ENCODE data around the gene MEP1A. TPM values are rescaled to one million over a fixed set of nuclear protein-coding genes. Genes with fewer than 3 reads are reported as not detected.
"Not testable (repeated sequence)": the region's sequence is repeated elsewhere in the genome, so short reads cannot be mapped to it uniquely, and the experiment has no call there.

MEP1A gene
- total and polyA plus RNA-seq, 4 donors: 0.06 to 0.11 (median 0.08) TPM

DNA sequence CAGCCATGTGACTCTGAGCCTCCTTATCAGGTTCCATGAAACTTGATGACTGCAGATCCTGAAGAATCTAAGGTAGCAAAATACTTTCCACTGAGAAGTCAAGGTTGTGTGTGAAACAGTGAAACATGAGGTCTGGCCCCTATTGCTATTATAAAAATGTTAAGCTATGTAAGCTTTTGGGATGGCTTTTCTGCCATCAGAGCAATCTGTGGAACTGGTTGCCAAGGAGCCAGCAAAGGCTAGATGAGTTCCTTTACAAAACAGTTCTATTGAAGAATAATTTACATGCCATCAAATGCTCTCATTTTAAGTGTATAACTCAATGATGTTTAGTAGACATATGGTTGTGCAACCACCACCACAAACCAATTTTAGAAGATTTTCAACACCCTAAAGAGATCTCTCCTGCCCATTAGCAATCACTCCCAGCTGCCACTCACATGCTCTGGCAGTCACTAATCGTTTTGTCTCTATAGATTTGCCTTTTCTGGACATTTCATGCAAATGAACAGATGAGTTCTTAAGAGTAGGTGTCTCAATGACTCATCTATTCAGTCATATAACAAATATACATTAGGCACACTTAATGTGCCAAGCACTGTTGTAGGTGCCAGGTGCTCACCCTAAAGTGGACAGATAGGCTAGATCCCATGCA is 19.9 kb upstream of the MEP1A start:
- Histone ChIP-seq H3K9ac (ENCODE audit: insufficient read depth in 1 of 2, low read length in 2 of 2) (no peak overlapping the region), H3K4me1 (ENCODE audit: control insufficient read depth in 5 of 5, insufficient read depth in 5 of 5, low read length in 5 of 5) (peaks cover 0 to 3% (median 0%) of the 10 kb centered on the region in 5 donors), H3K4me3 (no peak overlapping the region), H3K36me3 (ENCODE audit: control insufficient read depth in 4 of 4, insufficient read depth in 4 of 4, low read length in 4 of 4) (no peaks in the 10 kb centered on the region), H3K27me3 (ENCODE audit: control insufficient read depth in 3 of 3, insufficient read depth in 3 of 3, low read length in 2 of 3) (peaks cover 0 to 5% (median 0%) of the 10 kb centered on the region in 3 donors), H3K9me3 (ENCODE audit: control insufficient read depth in 4 of 4, insufficient read depth in 3 of 4, low read length in 3 of 4) (no peaks in the 10 kb centered on the region), H3K27ac (ENCODE audit: low read depth in 1 of 2, low read length in 1 of 2) (peak overlapping the region in 1 of 2 donors; percentile 45)
- no peak for ATAC-seq (ENCODE audit: insufficient read depth, low FRiP score)
- WGBS, 2 donors: 29 to 48% methylated on average over 1 of the region's 1 CpG
- TF ChIP-seq, protein P1, sequence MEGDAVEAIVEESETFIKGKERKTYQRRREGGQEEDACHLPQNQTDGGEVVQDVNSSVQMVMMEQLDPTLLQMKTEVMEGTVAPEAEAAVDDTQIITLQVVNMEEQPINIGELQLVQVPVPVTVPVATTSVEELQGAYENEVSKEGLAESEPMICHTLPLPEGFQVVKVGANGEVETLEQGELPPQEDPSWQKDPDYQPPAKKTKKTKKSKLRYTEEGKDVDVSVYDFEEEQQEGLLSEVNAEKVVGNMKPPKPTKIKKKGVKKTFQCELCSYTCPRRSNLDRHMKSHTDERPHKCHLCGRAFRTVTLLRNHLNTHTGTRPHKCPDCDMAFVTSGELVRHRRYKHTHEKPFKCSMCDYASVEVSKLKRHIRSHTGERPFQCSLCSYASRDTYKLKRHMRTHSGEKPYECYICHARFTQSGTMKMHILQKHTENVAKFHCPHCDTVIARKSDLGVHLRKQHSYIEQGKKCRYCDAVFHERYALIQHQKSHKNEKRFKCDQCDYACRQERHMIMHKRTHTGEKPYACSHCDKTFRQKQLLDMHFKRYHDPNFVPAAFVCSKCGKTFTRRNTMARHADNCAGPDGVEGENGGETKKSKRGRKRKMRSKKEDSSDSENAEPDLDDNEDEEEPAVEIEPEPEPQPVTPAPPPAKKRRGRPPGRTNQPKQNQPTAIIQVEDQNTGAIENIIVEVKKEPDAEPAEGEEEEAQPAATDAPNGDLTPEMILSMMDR (IDR thresholded peaks at IDR 0.05; ENCODE audit: control extremely low read depth, extremely low read depth): no peak
- no peak for DNase-seq

GRCh38 chr6:46774736-46775135 is 18.5 kb upstream of the MEP1A start:
- ATAC-seq (ENCODE audit: insufficient read depth, low FRiP score); DNase-seq: not testable (repeated sequence)

DNA sequence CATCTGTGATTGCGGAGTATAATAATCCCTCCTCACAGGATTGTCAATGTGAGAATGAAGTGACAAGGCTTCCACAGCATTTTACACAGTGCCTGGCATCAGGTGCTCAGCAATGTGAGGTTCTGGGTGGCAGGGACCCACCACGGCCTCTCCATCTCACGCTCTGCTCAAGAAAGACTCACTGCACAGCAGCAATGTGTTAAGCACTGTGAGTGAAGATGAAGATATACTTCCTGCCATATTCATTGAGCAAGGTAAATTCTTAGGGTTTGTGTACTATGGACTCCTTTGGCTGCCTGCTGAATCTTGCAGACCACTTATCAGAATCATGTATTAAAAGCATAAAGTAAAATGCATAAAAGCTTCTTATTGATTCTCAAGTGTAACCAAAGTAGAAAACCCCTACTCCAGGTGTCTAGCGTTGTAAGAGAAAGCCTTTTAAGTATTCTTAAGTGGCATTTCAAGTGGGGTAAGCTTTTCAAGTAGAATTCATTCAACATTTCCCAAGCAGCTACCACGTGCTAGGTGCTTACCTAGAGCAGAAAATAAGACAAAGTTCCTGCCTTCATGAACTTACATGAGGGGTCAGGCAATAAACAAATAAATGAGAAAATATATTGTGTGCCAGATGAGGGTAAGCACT is 17.0 kb upstream of the MEP1A start:
- 71 to 87% methylated on average over 5 of the region's 5 CpGs for WGBS, 2 donors
- ATAC-seq (ENCODE audit: insufficient read depth, low FRiP score): peak; percentile 25

More at GRCh38 chr6:46774736-46775135, 18.5 kb upstream of the MEP1A start:
- not testable (repeated sequence) for H3K4me3 ChIP-seq; H3K27ac ChIP-seq (ENCODE audit: low read depth in 1 of 2, low read length in 1 of 2); H3K9ac ChIP-seq (ENCODE audit: insufficient read depth in 1 of 2, low read length in 2 of 2); H3K36me3 ChIP-seq (ENCODE audit: control insufficient read depth in 4 of 4, insufficient read depth in 4 of 4, low read length in 4 of 4); H3K9me3 ChIP-seq (ENCODE audit: control insufficient read depth in 4 of 4, insufficient read depth in 3 of 4, low read length in 3 of 4); H3K27me3 ChIP-seq (ENCODE audit: control insufficient read depth in 3 of 3, insufficient read depth in 3 of 3, low read length in 2 of 3); H3K4me1 ChIP-seq (ENCODE audit: control insufficient read depth in 5 of 5, insufficient read depth in 5 of 5, low read length in 5 of 5)
- 94 to 95% methylated on average over 21 to 24 of the region's 24 CpGs for WGBS, 2 donors

More for the DNA sequence above, 17.0 kb upstream of the MEP1A start:
- TF ChIP-seq, protein P1 (IDR thresholded peaks at IDR 0.05; ENCODE audit: control extremely low read depth, extremely low read depth): no peak
- no peak overlapping the region for H3K27ac ChIP-seq (ENCODE audit: low read depth in 1 of 2, low read length in 1 of 2)
- peaks cover 0 to 3% (median 0%) of the 10 kb centered on the region in 5 donors for H3K4me1 ChIP-seq (ENCODE audit: control insufficient read depth in 5 of 5, insufficient read depth in 5 of 5, low read length in 5 of 5)
- no peaks in the 10 kb centered on the region for H3K9me3 ChIP-seq (ENCODE audit: control insufficient read depth in 4 of 4, insufficient read depth in 3 of 4, low read length in 3 of 4)
- DNase-seq: peak in 2 of 3 donors; percentile 64 to 82
- peaks cover 0 to 10% (median 0%) of the 10 kb centered on the region in 3 donors for H3K27me3 ChIP-seq (ENCODE audit: control insufficient read depth in 3 of 3, insufficient read depth in 3 of 3, low read length in 2 of 3)
- H3K9ac ChIP-seq (ENCODE audit: insufficient read depth in 1 of 2, low read length in 2 of 2): no peak overlapping the region
- no peaks in the 10 kb centered on the region for H3K36me3 ChIP-seq (ENCODE audit: control insufficient read depth in 4 of 4, insufficient read depth in 4 of 4, low read length in 4 of 4)
- no peak overlapping the region for H3K4me3 ChIP-seq
